IMR-90 (cell line): ENCODE data around the gene DOLPP1.

Experiments used
- CTCF ChIP-seq: conservative IDR thresholded peaks from 2 replicates; pipeline ENCODE4 v1.5.1; 2012; ENCODE audit warnings: mild to moderate bottlenecking, low read depth, low read length, improper control_type of control experiment
- POLR2A ChIP-seq: IDR thresholded peaks from 2 replicates; pipeline ENCODE4 v1.6.1; 2012; ENCODE audit warnings: mild to moderate bottlenecking, low read depth, low read length
- SMC3 ChIP-seq: fragments of 150-350 bp; IDR thresholded peaks from 2 replicates; pipeline ENCODE4 v1.6.1; 2016; ENCODE audit warnings: low read depth, mild to moderate bottlenecking, antibody characterized with exemption, low read length, moderate library complexity

GRCh38 chr9:129124506-129125069 lies 43.7 kb downstream of the DOLPP1 start:
- TF ChIP-seq SMC3 = no peak
- no peak for TF ChIP-seq CTCF
- no peak for TF ChIP-seq POLR2A
